HEK293T (cell line): ENCODE measurements around the gene VENTX.

Source experiments
- BHLHE40 ChIP-seq: fragments of 450-650 bp; IDR thresholded peaks from 2 replicates; pipeline ENCODE4 v1.6.1; 2016; ENCODE audit warnings: mild to moderate bottlenecking, moderate library complexity, borderline replicate concordance
- FOXM1 ChIP-seq: fragments of 450-650 bp; IDR thresholded peaks from 2 replicates; pipeline ENCODE4 v1.6.1; 2017; ENCODE audit warnings: mild to moderate bottlenecking, borderline replicate concordance
- NFRKB ChIP-seq: fragments of 450-650 bp; IDR thresholded peaks from 2 replicates; pipeline ENCODE4 v1.6.1; 2016; ENCODE audit warnings: mild to moderate bottlenecking, moderate library complexity
- TARDBP ChIP-seq: fragments of 450-650 bp; IDR thresholded peaks from 2 replicates; pipeline ENCODE4 v1.6.1; 2016
- ZNF384 ChIP-seq: fragments of 450-650 bp; IDR thresholded peaks from 2 replicates; pipeline ENCODE4 v1.6.1; 2016

- TF ChIP-seq FOXM1 (no peak), NFRKB (no peak), ZNF384 (no peak), BHLHE40 (no peak), TARDBP (no peak)
Measured at GRCh38 chr10:133196221-133196915, 41.3 kb upstream of the VENTX start.
